HUES64 (cell line): ENCODE results near the gene CDC34.

ENCODE experiments used
- H3K27ac ChIP-seq: 2 replicates; pipeline ENCODE4 v1.7.0; 2013; ENCODE audit warnings: low read depth, low read length, inconsistent platforms
- H3K27me3 ChIP-seq: 2 replicates; pipeline ENCODE4 v1.6.1; 2013; ENCODE audit warnings: mild to moderate bottlenecking, low read length; ENCODE audit not compliant: insufficient read depth
- H3K36me3 ChIP-seq: 2 replicates; pipeline ENCODE4 v1.6.1; 2013; ENCODE audit warnings: mild to moderate bottlenecking, low read length; ENCODE audit not compliant: insufficient read depth
- H3K4me1 ChIP-seq: 2 replicates; pipeline ENCODE4 v1.6.1; 2013; ENCODE audit warnings: mild to moderate bottlenecking, low read length, moderate library complexity; ENCODE audit not compliant: insufficient read depth
- H3K4me3 ChIP-seq: 2 replicates; pipeline ENCODE4 v1.5.1; 2013; ENCODE audit warnings: mild to moderate bottlenecking, low read length, moderate library complexity
- H3K9ac ChIP-seq: 2 replicates; pipeline ENCODE4 v1.6.1; 2013; ENCODE audit warnings: mild to moderate bottlenecking, low read depth, low read length
- H3K9me3 ChIP-seq: 2 replicates; pipeline ENCODE4 v1.6.1; 2013; ENCODE audit warnings: low read depth, low read length; ENCODE audit not compliant: insufficient read depth
- WGBS: fragments of 150-250, 120-280 bp; methylation state at CpG from one replicate; pipeline ENCODE4 v1.1.7; 2013; ENCODE audit warnings: missing lambda C conversion rate; 5-methylcytosine and 5-hydroxymethylcytosine counted together

Gene CDC34

GRCh38 chr19:536881-537404 lies 5.4 kb downstream of the CDC34 start:
- Histone ChIP-seq H3K4me1 (no peaks in the 10 kb centered on the region; the same call in 1 of the 2 replicates), H3K4me3 (no peak overlapping the region), H3K27me3 (no peaks in the 10 kb centered on the region), H3K36me3 (peaks cover 58% of the 10 kb centered on the region), H3K27ac (no peak overlapping the region), H3K9me3 (no peaks in the 10 kb centered on the region), H3K9ac (no peak overlapping the region)
- WGBS = 97% methylated on average over 26 of the region's 26 CpGs

DNA sequence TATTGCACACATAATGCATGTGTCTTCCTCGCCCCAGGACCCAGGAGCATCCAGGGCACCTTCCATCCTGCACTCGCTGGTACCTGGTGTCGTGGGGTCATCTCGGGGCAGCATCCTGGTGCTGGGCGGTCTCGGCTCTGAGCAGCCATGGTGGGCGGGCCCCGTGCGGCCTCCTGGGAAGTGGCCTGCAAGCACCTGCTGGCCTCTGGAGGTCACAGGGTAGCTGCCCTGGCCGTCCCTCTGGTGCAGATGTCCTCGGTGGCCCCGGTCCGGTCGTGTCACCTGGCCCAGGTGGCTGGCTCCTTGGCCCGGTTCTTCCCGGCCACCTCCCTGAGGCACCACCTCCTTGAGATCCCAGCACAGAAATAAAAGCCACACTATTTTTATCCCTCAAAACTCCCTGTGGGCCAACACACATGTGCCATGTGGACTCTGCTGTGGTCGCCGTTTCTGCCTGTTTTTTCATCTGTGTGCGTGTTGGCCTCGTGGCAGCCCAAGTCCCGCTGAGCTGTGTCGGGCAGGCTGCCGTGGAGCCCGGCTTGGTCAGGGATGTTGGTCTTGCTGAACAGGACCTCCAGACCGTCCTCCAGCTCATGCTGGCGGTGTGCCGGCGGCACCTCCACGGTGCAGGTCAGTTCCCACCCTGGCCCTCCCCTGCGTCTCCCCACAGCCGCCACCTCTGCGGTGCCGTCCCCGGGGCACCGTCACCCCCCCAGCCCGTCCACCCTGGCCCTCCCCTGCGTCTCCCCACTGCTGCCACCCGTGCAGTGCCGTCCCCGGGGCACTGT lies 7.3 kb downstream of the CDC34 start:
- 95% methylated on average over 40 of the region's 40 CpGs for WGBS
- no peak overlapping the region for H3K27ac ChIP-seq
- no peaks in the 10 kb centered on the region for H3K9me3 ChIP-seq
- H3K4me1 ChIP-seq = no peaks in the 10 kb centered on the region; the same call in 1 of the 2 replicates
- H3K4me3 ChIP-seq = no peak overlapping the region
- H3K27me3 ChIP-seq = no peaks in the 10 kb centered on the region
- H3K9ac ChIP-seq = no peak overlapping the region
- H3K36me3 ChIP-seq = peaks cover 65% of the 10 kb centered on the region

GRCh38 chr19:539429-540030 lies 8.0 kb downstream of the CDC34 start:
- H3K9ac ChIP-seq = no peak overlapping the region
- no peak overlapping the region for H3K27ac ChIP-seq
- no peaks in the 10 kb centered on the region for H3K4me1 ChIP-seq
- H3K4me3 ChIP-seq = no peak overlapping the region
- 90% methylated on average over 30 of the region's 30 CpGs for WGBS
- H3K9me3 ChIP-seq = no peaks in the 10 kb centered on the region
- H3K36me3 ChIP-seq = peaks cover 65% of the 10 kb centered on the region
- no peaks in the 10 kb centered on the region for H3K27me3 ChIP-seq

DNA sequence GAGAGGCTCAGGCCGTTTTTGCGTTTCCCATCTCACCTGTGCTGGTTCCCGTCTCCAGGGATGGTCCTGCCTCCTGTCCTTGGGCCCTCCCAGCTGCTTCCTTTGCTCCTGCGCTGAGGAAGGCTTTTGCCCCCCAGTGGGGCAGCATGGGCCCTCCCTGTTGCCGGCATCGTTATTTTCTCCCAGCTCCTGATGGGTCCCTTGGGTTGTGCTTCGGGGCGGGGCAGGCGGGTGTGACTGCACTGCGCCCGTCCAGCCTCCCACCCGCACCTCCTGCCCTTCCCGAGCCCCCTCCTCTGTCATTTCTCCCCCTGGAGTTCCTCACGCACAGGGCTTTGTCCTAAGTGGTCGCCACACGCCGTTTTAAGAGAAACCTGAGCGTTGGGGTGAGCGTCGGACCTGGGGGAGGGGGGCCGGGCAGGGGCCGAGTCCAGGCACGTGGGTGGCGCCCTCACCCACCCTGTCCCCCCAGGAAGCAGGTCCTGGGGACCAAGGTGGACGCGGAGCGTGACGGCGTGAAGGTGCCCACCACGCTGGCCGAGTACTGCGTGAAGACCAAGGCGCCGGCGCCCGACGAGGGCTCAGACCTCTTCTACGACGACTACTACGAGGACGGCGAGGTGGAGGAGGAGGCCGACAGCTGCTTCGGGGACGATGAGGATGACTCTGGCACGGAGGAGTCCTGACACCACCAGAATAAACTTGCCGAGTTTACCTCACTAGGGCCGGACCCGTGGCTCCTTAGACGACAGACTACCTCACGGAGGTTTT lies 9.5 kb downstream of the CDC34 start:
- no peaks in the 10 kb centered on the region for H3K27me3 ChIP-seq
- H3K4me1 ChIP-seq = no peaks in the 10 kb centered on the region
- no peaks in the 10 kb centered on the region for H3K9me3 ChIP-seq
- H3K36me3 ChIP-seq = peaks cover 53% of the 10 kb centered on the region
- no peak overlapping the region for H3K4me3 ChIP-seq
- WGBS = 94% methylated on average over 51 of the region's 51 CpGs
- no peak overlapping the region for H3K27ac ChIP-seq
- no peak overlapping the region for H3K9ac ChIP-seq

- peaks cover 46% of the 10 kb centered on the region for H3K36me3 ChIP-seq
- no peaks in the 10 kb centered on the region for H3K4me1 ChIP-seq
- H3K9me3 ChIP-seq = no peaks in the 10 kb centered on the region
- 95% methylated on average over 26 of the region's 26 CpGs for WGBS
- no peak overlapping the region for H3K9ac ChIP-seq
- H3K27ac ChIP-seq = no peak overlapping the region
- no peaks in the 10 kb centered on the region for H3K27me3 ChIP-seq
- no peak overlapping the region for H3K4me3 ChIP-seq
These were observed 10.1 kb downstream of the CDC34 start for GRCh38 chr19:541699-542098.

GRCh38 chr19:542173-542866 lies 10.8 kb downstream of the CDC34 start:
- Histone ChIP-seq H3K4me1 (no peaks in the 10 kb centered on the region), H3K27ac (no peak overlapping the region), H3K4me3 (no peak overlapping the region), H3K36me3 (peaks cover 41% of the 10 kb centered on the region), H3K9me3 (no peaks in the 10 kb centered on the region), H3K9ac (no peak overlapping the region), H3K27me3 (no peaks in the 10 kb centered on the region)
- WGBS = 93% methylated on average over 34 of the region's 34 CpGs

DNA sequence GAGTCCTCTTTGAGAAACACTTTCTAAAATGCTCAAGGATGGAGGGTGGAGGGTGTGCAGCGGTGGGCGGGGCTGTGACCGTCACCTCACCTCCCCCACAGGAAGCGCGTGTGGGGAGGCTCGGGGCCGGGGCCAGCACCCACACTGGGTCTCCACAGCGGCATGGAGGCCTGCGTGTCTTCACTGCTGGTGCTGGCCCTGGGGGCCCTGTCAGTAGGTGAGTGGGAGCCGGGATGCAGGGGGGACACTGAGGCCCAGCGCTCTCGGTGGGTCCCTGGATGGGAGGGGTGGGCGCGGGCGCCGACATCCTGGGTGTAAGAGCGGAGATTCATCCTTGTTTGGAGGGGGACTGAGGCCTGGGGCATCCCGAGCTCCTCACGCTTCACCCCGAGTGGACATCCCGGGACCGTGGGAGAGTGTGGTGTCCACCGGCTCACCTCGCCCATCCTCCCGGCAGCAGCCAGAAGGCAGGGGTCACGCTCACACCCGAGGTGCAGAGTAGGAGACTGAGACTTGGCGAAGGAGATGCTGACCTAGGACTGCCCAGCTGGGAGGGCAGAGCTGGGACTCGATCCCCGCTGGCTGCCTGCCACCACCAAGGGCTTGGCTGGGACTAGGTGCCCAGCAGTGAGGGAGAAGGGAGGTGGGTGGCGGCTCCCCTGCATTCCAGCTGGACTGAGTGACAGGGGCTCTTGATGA lies 12.5 kb downstream of the CDC34 start, which contains the start of gene GZMM:
Gene GZMM, plus strand, starts transcription at position 144 of the 699 bp plus-strand sequence. Its CDS starts 19 bp downstream, at position 163.
- Histone ChIP-seq H3K36me3 (peaks cover 26% of the 10 kb centered on the region), H3K27ac (no peak within 1 kb of the TSS), H3K9ac (no peak within 1 kb of the TSS), H3K4me3 (no peak within 1 kb of the TSS), H3K27me3 (no peaks in the 10 kb centered on the region), H3K9me3 (no peaks in the 10 kb centered on the region), H3K4me1 (no peaks in the 10 kb centered on the region)
- 80% methylated on average over 31 of the region's 31 CpGs for WGBS

DNA sequence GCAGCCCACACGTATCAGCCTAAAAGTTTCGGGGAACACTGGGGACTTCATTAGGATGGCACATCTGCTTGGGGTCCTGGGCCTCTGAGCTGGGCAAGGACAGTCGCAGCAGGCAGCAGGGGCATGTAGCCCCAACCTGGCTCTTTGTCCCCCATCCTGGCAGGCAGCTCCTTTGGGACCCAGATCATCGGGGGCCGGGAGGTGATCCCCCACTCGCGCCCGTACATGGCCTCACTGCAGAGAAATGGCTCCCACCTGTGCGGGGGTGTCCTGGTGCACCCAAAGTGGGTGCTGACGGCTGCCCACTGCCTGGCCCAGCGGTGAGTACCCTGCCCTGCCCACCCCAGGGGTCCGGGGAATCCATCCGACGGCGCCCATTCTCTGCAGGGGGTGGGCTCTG lies 15.6 kb downstream of the CDC34 start:
- WGBS = 91% methylated on average over 15 of the region's 15 CpGs
- H3K27me3 ChIP-seq = no peaks in the 10 kb centered on the region
- H3K27ac ChIP-seq = no peak overlapping the region
- no peak overlapping the region for H3K9ac ChIP-seq
- no peaks in the 10 kb centered on the region for H3K4me1 ChIP-seq
- no peaks in the 10 kb centered on the region for H3K9me3 ChIP-seq
- peaks cover 6% of the 10 kb centered on the region for H3K36me3 ChIP-seq
- no peak overlapping the region for H3K4me3 ChIP-seq

DNA sequence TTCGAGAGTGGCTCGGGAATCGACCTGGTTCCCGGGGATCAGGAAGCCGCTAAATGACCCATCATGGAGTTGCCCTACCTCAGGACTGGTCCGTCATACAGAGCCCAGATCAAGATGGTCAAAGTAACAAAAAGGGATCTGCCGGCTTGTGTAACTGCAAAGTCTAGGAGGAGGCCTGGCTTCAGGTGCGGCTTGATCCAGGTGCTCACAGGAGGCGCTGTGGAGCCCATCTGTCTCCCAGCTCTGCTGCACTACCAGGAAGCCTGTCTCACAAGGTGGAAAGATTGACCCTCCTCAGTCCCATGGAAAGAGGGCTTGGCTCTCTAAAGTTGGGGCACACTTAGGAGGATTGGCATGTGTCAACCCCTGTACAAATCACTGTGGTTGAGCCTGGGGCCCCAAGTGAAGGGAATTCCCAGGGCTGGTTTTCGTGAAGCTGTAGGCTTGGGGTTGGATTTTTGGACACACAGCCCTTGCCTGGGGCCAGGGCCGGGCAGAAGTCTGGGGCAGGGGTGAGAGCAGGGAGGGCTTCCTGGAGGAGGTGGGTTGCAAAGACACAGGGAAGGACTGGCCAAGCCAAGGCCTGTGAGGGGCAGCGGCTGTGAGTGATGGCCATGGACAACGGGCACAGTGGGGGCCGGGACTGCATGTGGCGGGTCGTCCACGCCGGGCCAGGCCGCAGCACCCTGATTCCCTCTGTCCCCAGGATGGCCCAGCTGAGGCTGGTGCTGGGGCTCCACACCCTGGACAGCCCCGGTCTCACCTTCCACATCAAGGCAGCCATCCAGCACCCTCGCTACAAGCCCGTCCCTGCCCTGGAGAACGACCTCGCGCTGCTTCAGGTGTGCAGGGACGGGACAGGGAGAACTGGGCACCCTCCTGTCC lies 16.5 kb downstream of the CDC34 start:
- no peaks in the 10 kb centered on the region for H3K36me3 ChIP-seq

More for the DNA sequence above, 16.5 kb downstream of the CDC34 start:
- H3K4me3 ChIP-seq = no peak overlapping the region
- H3K27me3 ChIP-seq = no peaks in the 10 kb centered on the region
- no peaks in the 10 kb centered on the region for H3K4me1 ChIP-seq
- 86% methylated on average over 26 of the region's 26 CpGs for WGBS
- no peaks in the 10 kb centered on the region for H3K9me3 ChIP-seq
- no peak overlapping the region for H3K27ac ChIP-seq
- H3K9ac ChIP-seq = no peak overlapping the region
